Gastrocnemius medialis (tissue), 4 donors: ENCODE data around the gene TDRD5. TPM values are rescaled to one million over a fixed set of nuclear protein-coding genes. Genes with fewer than 3 reads are reported as not detected.

Experiments used
- ATAC-seq, 2 donors: fragments of 150-250 bp; one replicate each; pipeline ENCODE4 v1.9.1; 2016
- DNase-seq, 2 donors: peaks; one replicate each; pipeline ENCODE4 v3.0.0-alpha.2; 2019
- H3K27ac ChIP-seq, 4 donors: fragments of 200-600 bp; sonication (generic); 1 replicate in 1 of 4; 2 replicates in 3 of 4; pipeline ENCODE4 v1.5.1; 2016 to 2018; ENCODE audit warnings: mild to moderate bottlenecking in 2 of 4, moderate library complexity in 1 of 4
- H3K27me3 ChIP-seq, 3 donors: fragments of 200-600 bp; sonication (generic) in 2 of 3; 1 replicate in 1 of 3; 2 replicates in 2 of 3; pipeline versions ENCODE4 v1.5.1 to v1.6.0; 2016 to 2019; ENCODE audit warnings: mild to moderate bottlenecking in 1 of 3, moderate library complexity in 1 of 3
- H3K36me3 ChIP-seq, 2 donors: fragments of 200-600 bp; sonication (generic) in 1 of 2; one replicate each; pipeline ENCODE4 v1.5.1; 2017 to 2018
- H3K4me1 ChIP-seq, 2 donors: fragments of 200-600 bp; sonication (generic) in 1 of 2; one replicate each; pipeline ENCODE4 v1.5.1; 2016 to 2017; ENCODE audit warnings: mild to moderate bottlenecking in 2 of 2
- H3K4me3 ChIP-seq, 4 donors: fragments of 200-600 bp; sonication (generic) in 3 of 4; 1 replicate in 1 of 4; 2 replicates in 3 of 4; pipeline ENCODE4 v1.5.1; 2016 to 2019; ENCODE audit warnings: mild to moderate bottlenecking in 2 of 4
- H3K9me3 ChIP-seq, 3 donors: fragments of 200-600 bp; sonication (generic) in 2 of 3; 1 replicate in 1 of 3; 2 replicates in 2 of 3; pipeline ENCODE4 v1.5.1; 2016 to 2019
- CTCF ChIP-seq, 5 experiments: fragments of 450-650 bp in 3 of 5; fragments of 200-600 bp in 2 of 5; sonication (generic) in 2 of 5; IDR thresholded peaks in 4 of 5; conservative IDR thresholded peaks in 1 of 5; 1 replicate in 4 of 5; 2 replicates in 1 of 5; pipeline ENCODE4 v1.5.1; 2016 to 2019; ENCODE audit warnings: antibody characterized with exemption in 5 of 5, mild to moderate bottlenecking in 3 of 5, moderate library complexity in 3 of 5
- POLR2A ChIP-seq, 2 donors: fragments of 450-650 bp; IDR thresholded peaks; one replicate each; pipeline ENCODE4 v1.6.1; 2017; ENCODE audit warnings: antibody characterized with exemption in 2 of 2, mild to moderate bottlenecking in 2 of 2, moderate library complexity in 2 of 2
- in situ Hi-C, 4 donors: fragments of 200-750 bp; cut with MboI; loops; one replicate each; pipeline versions ENCODE4 v1.15.0 to v1.8.0; 2017; ENCODE audit warnings: low sequenced_read_pairs in 4 of 4
- intact Hi-C: fragments of 100-400 bp; cut with DNase I; formaldehyde crosslinking; loops from one replicate; pipeline ENCODE4 v1.15.1; 2023; ENCODE audit warnings: low total_unique reads
- total RNA-seq, 4 donors: library from RNA; depleted of rRNA; stranded (reverse); fragments of >200 nt; gene quantifications; one replicate each; pipeline versions ENCODE4 v1.1.0 to v1.2.3, GENCODE V29; 2016

TDRD5 gene
- total RNA-seq, 4 donors from 2014 or later = not detected

DNA sequence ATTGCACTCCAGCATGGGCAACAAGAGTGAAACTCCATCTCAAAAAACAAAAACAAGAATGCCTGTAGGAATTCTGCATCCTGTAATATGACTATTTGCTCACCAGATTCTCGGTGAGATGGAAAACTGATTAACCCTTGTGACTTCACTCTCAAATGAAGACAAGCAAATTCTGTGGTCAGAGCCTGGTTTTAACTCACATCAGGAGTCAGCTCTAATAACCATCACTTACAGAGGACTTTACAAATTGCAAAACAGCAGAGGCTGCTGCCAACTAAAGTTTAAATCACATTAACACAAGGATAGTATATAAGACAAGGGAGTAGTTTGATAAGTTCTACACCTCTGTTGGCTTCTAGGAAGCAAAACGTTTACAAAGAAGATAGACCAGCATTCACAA, 115.8 kb downstream of the TDRD5 start:
- intact Hi-C loops = loop anchor here (2.0 to 5.0 kb wide), 2 partner anchors 471 to 775 kb away; no protein-coding TSS in a partner anchor
- no peaks in the 10 kb centered on the region for H3K36me3 ChIP-seq
- peaks cover 0 to 11% of the 10 kb centered on the region in 2 donors for H3K4me1 ChIP-seq
- H3K9me3 ChIP-seq = no peaks in the 10 kb centered on the region
- H3K4me3 ChIP-seq = no peak overlapping the region
- ATAC-seq (no peak), DNase-seq (no peak)
- TF ChIP-seq CTCF (IDR thresholded peaks at IDR 0.05 in 4 of 5, conservative IDR thresholded peaks at IDR 0.05 in 1 of 5) (no peak), POLR2A (IDR thresholded peaks at IDR 0.05) (no peak)
- no peak overlapping the region for H3K27ac ChIP-seq
- in situ Hi-C loops = loop anchor here in 1 of 4 donors (25.0 kb wide), 1 partner anchor 480 kb away; no protein-coding TSS in a partner anchor
- no peaks in the 10 kb centered on the region for H3K27me3 ChIP-seq

DNA sequence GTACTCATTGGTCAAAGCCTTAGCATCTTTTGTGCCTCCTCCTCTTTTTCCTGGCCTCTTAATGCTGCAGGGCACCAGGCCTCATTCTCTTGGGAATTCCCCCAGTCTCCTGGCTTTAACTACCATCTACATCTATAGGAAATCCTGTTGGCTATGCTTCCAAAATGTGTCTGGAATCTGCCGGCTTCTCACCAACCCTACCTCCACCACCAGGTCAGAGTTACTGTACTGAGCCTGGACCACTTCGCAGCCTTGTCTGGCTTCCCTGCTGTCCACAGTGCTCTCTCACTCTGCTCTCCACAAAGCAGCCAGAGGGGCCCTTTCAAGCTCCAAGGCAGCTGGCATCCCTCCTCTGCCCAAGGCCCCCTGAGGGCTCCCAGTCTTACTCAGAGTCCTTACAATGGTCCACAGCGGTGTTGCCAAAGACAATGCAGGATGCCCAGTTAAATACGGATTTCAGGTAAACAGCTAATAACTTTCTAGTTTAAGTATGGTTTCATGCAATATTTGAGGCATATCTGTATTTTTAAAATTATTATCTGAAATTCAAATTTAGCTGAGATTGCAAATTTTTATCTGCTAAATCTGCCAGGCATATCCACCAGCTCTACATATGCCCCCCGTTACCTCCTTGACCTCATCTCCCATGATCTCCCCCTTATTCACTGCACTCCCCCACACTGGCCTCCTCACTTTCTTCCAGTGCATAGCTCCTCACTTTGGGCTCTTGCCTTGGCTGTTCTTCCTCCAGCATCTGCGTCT, 117.0 kb downstream of the TDRD5 start:
- intact Hi-C loops = loop anchor here (5.0 kb wide), 1 partner anchor 774 kb away; no protein-coding TSS in a partner anchor
- in situ Hi-C loops = loop anchor here in 1 of 4 donors (25.0 kb wide), 1 partner anchor 479 kb away; no protein-coding TSS in a partner anchor
- ATAC-seq (no peak), DNase-seq (no peak)
- Histone ChIP-seq H3K27ac (no peak overlapping the region), H3K27me3 (no peaks in the 10 kb centered on the region), H3K4me3 (no peak overlapping the region), H3K4me1 (peaks cover 0 to 11% of the 10 kb centered on the region in 2 donors), H3K36me3 (no peaks in the 10 kb centered on the region), H3K9me3 (no peaks in the 10 kb centered on the region)
- TF ChIP-seq CTCF (IDR thresholded peaks at IDR 0.05 in 4 of 5, conservative IDR thresholded peaks at IDR 0.05 in 1 of 5) (no peak), POLR2A (IDR thresholded peaks at IDR 0.05) (no peak)

DNA sequence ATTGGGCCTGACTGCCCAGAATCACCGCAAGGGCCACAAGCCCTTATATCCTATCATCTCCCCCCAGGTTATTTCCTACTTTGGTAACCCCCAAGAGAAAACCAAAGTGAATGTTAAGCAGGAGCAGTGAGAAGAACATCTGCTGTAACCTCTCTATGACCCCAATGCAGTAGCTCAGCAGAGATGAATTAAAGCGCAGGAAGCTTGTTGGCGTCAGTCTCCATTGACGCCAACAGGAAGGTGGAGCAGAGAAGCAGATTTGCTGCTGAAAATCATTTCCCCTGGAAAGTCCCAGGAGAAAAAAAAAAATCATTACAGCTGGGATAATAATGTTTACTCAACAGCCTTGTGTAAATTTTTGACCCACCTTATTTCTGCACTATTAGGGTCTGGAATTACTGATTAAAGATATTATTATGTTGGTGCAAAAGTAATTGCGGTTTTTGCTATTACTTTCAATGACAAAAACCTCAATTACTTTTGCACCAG, 118.3 kb downstream of the TDRD5 start:
- DNase-seq (peak in 1 of 2 donors; percentile 15), ATAC-seq (peak; percentile 86 to 93)
- Histone ChIP-seq H3K27me3 (no peaks in the 10 kb centered on the region), H3K4me1 (peaks cover 0 to 11% of the 10 kb centered on the region in 2 donors), H3K9me3 (no peaks in the 10 kb centered on the region), H3K36me3 (no peaks in the 10 kb centered on the region), H3K4me3 (no peak overlapping the region), H3K27ac (peak overlapping the region in 3 of 4 donors; percentile 42 to 49 (median 47))
- no peak for TF ChIP-seq CTCF (IDR thresholded peaks at IDR 0.05 in 4 of 5, conservative IDR thresholded peaks at IDR 0.05 in 1 of 5)
- TF ChIP-seq POLR2A (IDR thresholded peaks at IDR 0.05) = no peak
- in situ Hi-C loops (loop anchor here (5.0 to 25.0 kb wide), 3 partner anchors 95 to 477 kb away; no protein-coding TSS in a partner anchor), intact Hi-C loops (loop anchor here (5.0 kb wide), 1 partner anchor 772 kb away; no protein-coding TSS in a partner anchor)

DNA sequence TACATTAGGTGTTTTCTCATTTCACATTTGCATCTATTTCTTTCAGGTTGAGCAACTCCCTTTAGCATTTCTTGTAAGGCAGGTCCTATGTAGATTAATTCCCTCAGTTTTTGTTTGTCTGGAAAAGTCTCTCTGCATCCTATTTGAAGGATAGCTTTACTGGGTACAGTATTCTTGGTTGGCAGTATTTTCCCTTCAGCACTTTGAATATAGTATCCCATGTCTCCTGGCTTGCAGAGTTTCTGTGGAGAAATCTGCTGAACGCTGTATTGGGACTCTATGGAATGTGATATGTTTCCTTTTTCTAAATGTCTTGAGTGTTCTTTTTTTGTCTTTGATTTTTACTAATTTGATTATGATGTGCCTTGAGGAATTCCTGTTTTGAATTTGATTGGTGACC, 122.5 kb downstream of the TDRD5 start:
- Histone ChIP-seq H3K27me3 (no peaks in the 10 kb centered on the region), H3K36me3 (no peaks in the 10 kb centered on the region), H3K4me3 (no peak overlapping the region), H3K4me1 (peaks cover 0 to 11% of the 10 kb centered on the region in 2 donors), H3K27ac (no peak overlapping the region), H3K9me3 (peaks cover 0 to 4% (median 4%) of the 10 kb centered on the region in 3 donors)
- ATAC-seq = no peak
- no peak for DNase-seq
- no peak for TF ChIP-seq POLR2A (IDR thresholded peaks at IDR 0.05)
- TF ChIP-seq CTCF (IDR thresholded peaks at IDR 0.05 in 4 of 5, conservative IDR thresholded peaks at IDR 0.05 in 1 of 5) = no peak
- in situ Hi-C loops = loop anchor here (5.0 to 25.0 kb wide), 3 partner anchors 91 to 473 kb away; no protein-coding TSS in a partner anchor
- intact Hi-C loops = no loop called here
